ENCODE measurements around the gene KCNT1. TPM values are rescaled to one million over a fixed set of nuclear protein-coding genes. Genes with fewer than 3 reads are reported as not detected.

The KCNT1 gene
- total RNA-seq, 1 donor from 2014 or later: not detected

GRCh38 chr9:135763716-135764446 lies 61.9 kb downstream of the KCNT1 start:
- Mint-ChIP-seq H3K4me3 (ENCODE audit: unreplicated experiment) (no peak overlapping the region), H3K27me3 (ENCODE audit: low read depth, unreplicated experiment) (peaks cover 20% of the 10 kb centered on the region), H3K4me1 (ENCODE audit: low read depth, unreplicated experiment) (no peaks in the 10 kb centered on the region), H3K27ac (ENCODE audit: unreplicated experiment) (no peak overlapping the region), H3K9me3 (ENCODE audit: unreplicated experiment) (peaks cover 9% of the 10 kb centered on the region), H3K36me3 (ENCODE audit: low read depth, unreplicated experiment) (no peaks in the 10 kb centered on the region)
- FAIRE-seq (no peak), DNase-seq (ENCODE audit: low read depth) (no peak)
- Histone ChIP-seq H3K27me3 (ENCODE audit: insufficient read depth, low read length) (no peaks in the 10 kb centered on the region), H3K4me1 (ENCODE audit: insufficient read depth, low read length) (no peaks in the 10 kb centered on the region), H4K20me1 (ENCODE audit: insufficient read depth, low read length) (no peaks in the 10 kb centered on the region), H3K36me3 (ENCODE audit: insufficient read depth, low read length) (no peaks in the 10 kb centered on the region), H3K9ac (ENCODE audit: low read length) (no peak overlapping the region), H3K9me3 (ENCODE audit: insufficient read depth, low read depth, low read length) (peaks cover 12% of the 10 kb centered on the region), H2AFZ (ENCODE audit: low read depth, low read length) (no peak overlapping the region), H3K4me3 (ENCODE audit: insufficient read depth, low read depth, low read length) (no peak overlapping the region), H3K79me2 (ENCODE audit: insufficient read depth, low read length) (no peaks in the 10 kb centered on the region), H3K4me2 (ENCODE audit: low read length) (no peak overlapping the region), H3K27ac (ENCODE audit: low read depth, low read length) (no peak overlapping the region)
- TF ChIP-seq CTCF (IDR thresholded peaks at IDR 0.05; ENCODE audit: insufficient read depth, low read depth, low read length) (no peak), EZH2 (IDR thresholded peaks at IDR 0.05; ENCODE audit: insufficient read depth, low read length) (no peak)

- no peak overlapping the region for H3K9ac ChIP-seq (ENCODE audit: low read length)
- no peaks in the 10 kb centered on the region for H3K36me3 ChIP-seq (ENCODE audit: insufficient read depth, low read length)
- no peak overlapping the region for H2AFZ ChIP-seq (ENCODE audit: low read depth, low read length)
- H3K4me1 ChIP-seq (ENCODE audit: insufficient read depth, low read length): no peaks in the 10 kb centered on the region
- Mint-ChIP-seq H3K36me3 (ENCODE audit: low read depth, unreplicated experiment) (no peaks in the 10 kb centered on the region), H3K4me3 (ENCODE audit: unreplicated experiment) (no peak overlapping the region), H3K27ac (ENCODE audit: unreplicated experiment) (no peak overlapping the region), H3K27me3 (ENCODE audit: low read depth, unreplicated experiment) (peaks cover 23% of the 10 kb centered on the region), H3K9me3 (ENCODE audit: unreplicated experiment) (peaks cover 9% of the 10 kb centered on the region), H3K4me1 (ENCODE audit: low read depth, unreplicated experiment) (no peaks in the 10 kb centered on the region)
- no peaks in the 10 kb centered on the region for H4K20me1 ChIP-seq (ENCODE audit: insufficient read depth, low read length)
- no peak for TF ChIP-seq CTCF (IDR thresholded peaks at IDR 0.05; ENCODE audit: insufficient read depth, low read depth, low read length)
- no peak for TF ChIP-seq EZH2 (IDR thresholded peaks at IDR 0.05; ENCODE audit: insufficient read depth, low read length)
- no peak overlapping the region for H3K4me3 ChIP-seq (ENCODE audit: insufficient read depth, low read depth, low read length)
- peaks cover 12% of the 10 kb centered on the region for H3K9me3 ChIP-seq (ENCODE audit: insufficient read depth, low read depth, low read length)
- H3K27ac ChIP-seq (ENCODE audit: low read depth, low read length): no peak overlapping the region
- H3K27me3 ChIP-seq (ENCODE audit: insufficient read depth, low read length): no peaks in the 10 kb centered on the region
- no peak for FAIRE-seq
- no peaks in the 10 kb centered on the region for H3K79me2 ChIP-seq (ENCODE audit: insufficient read depth, low read length)
- H3K4me2 ChIP-seq (ENCODE audit: low read length): no peak overlapping the region
- DNase-seq (ENCODE audit: low read depth): no peak
Observed at GRCh38 chr9:135764731-135765130, 62.7 kb downstream of the KCNT1 start.

GRCh38 chr9:135765416-135765815 lies 63.4 kb downstream of the KCNT1 start:
- no peaks in the 10 kb centered on the region for H3K36me3 Mint-ChIP-seq (ENCODE audit: low read depth, unreplicated experiment)
- no peak overlapping the region for H3K27ac ChIP-seq (ENCODE audit: low read depth, low read length)
- H3K9me3 Mint-ChIP-seq (ENCODE audit: unreplicated experiment): peaks cover 9% of the 10 kb centered on the region
- H3K4me1 ChIP-seq (ENCODE audit: insufficient read depth, low read length): no peaks in the 10 kb centered on the region
- H4K20me1 ChIP-seq (ENCODE audit: insufficient read depth, low read length): no peaks in the 10 kb centered on the region
- no peak for DNase-seq (ENCODE audit: low read depth)
- H3K79me2 ChIP-seq (ENCODE audit: insufficient read depth, low read length): no peaks in the 10 kb centered on the region
- H3K4me1 Mint-ChIP-seq (ENCODE audit: low read depth, unreplicated experiment): no peaks in the 10 kb centered on the region
- no peak overlapping the region for H3K4me3 Mint-ChIP-seq (ENCODE audit: unreplicated experiment)
- no peak overlapping the region for H3K4me2 ChIP-seq (ENCODE audit: low read length)
- H3K27me3 ChIP-seq (ENCODE audit: insufficient read depth, low read length): no peaks in the 10 kb centered on the region
- peaks cover 23% of the 10 kb centered on the region for H3K27me3 Mint-ChIP-seq (ENCODE audit: low read depth, unreplicated experiment)
- no peaks in the 10 kb centered on the region for H3K36me3 ChIP-seq (ENCODE audit: insufficient read depth, low read length)
- peaks cover 12% of the 10 kb centered on the region for H3K9me3 ChIP-seq (ENCODE audit: insufficient read depth, low read depth, low read length)
- no peak for TF ChIP-seq CTCF (IDR thresholded peaks at IDR 0.05; ENCODE audit: insufficient read depth, low read depth, low read length)
- no peak for FAIRE-seq
- H3K27ac Mint-ChIP-seq (ENCODE audit: unreplicated experiment): no peak overlapping the region
- H3K4me3 ChIP-seq (ENCODE audit: insufficient read depth, low read depth, low read length): no peak overlapping the region
- H3K9ac ChIP-seq (ENCODE audit: low read length): no peak overlapping the region
- H2AFZ ChIP-seq (ENCODE audit: low read depth, low read length): no peak overlapping the region
